Fibroblast of lung (primary cell): ENCODE measurements around the gene MAGI2.

Experiments used
- EZH2 ChIP-seq: IDR thresholded peaks from 2 replicates; pipeline ENCODE4 v1.5.1; 2012; ENCODE audit warnings: low read length, control low read depth, mild to moderate bottlenecking; ENCODE audit errors: missing control alignments
- TF ChIP-seq, protein P1 (sequence below), 2 donors: IDR thresholded peaks in 1 of 2; conservative IDR thresholded peaks in 1 of 2; 1 replicate in 1 of 2; 2 replicates in 1 of 2; pipeline ENCODE4 v1.5.1; 2011 to 2012; ENCODE audit warnings: low read length in 2 of 2, control low read depth in 1 of 2, inconsistent platforms in 1 of 2, low read depth in 1 of 2, mild to moderate bottlenecking in 1 of 2

DNA sequence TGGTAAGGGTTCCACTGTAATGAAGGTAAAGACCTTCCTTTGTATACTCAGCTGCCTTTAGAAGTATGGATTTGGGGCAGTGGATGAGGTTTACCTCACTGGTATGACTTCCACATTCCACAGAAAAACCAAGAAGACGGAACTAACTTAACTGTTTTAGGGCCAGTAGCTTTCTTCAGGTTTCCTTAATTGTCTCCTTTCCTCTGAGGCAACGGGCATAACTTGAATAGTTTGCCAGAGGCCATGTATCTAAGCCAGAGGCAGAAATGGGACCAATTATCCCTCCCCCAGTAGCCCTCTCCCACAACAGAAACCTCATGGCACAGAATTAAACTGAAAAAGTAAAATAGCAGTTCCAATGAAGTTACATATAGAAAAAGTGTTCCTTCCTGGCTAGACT lies 1373.2 kb downstream of the MAGI2 start:
- no peak for TF ChIP-seq EZH2
- TF ChIP-seq, protein P1, sequence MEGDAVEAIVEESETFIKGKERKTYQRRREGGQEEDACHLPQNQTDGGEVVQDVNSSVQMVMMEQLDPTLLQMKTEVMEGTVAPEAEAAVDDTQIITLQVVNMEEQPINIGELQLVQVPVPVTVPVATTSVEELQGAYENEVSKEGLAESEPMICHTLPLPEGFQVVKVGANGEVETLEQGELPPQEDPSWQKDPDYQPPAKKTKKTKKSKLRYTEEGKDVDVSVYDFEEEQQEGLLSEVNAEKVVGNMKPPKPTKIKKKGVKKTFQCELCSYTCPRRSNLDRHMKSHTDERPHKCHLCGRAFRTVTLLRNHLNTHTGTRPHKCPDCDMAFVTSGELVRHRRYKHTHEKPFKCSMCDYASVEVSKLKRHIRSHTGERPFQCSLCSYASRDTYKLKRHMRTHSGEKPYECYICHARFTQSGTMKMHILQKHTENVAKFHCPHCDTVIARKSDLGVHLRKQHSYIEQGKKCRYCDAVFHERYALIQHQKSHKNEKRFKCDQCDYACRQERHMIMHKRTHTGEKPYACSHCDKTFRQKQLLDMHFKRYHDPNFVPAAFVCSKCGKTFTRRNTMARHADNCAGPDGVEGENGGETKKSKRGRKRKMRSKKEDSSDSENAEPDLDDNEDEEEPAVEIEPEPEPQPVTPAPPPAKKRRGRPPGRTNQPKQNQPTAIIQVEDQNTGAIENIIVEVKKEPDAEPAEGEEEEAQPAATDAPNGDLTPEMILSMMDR (conservative IDR thresholded peaks at IDR 0.05 in 1 of 2, IDR thresholded peaks at IDR 0.05 in 1 of 2; ENCODE audit: low read depth in 1 of 2, low read length in 2 of 2): no peak
